ENCODE data around the gene TMC2. TPM values are rescaled to one million over a fixed set of nuclear protein-coding genes. Genes with fewer than 3 reads are reported as not detected.

TMC2 gene
- polyA plus RNA-seq, 2 of the 4 experiments (the other 2 are of a cell fraction), result not detected

DNA sequence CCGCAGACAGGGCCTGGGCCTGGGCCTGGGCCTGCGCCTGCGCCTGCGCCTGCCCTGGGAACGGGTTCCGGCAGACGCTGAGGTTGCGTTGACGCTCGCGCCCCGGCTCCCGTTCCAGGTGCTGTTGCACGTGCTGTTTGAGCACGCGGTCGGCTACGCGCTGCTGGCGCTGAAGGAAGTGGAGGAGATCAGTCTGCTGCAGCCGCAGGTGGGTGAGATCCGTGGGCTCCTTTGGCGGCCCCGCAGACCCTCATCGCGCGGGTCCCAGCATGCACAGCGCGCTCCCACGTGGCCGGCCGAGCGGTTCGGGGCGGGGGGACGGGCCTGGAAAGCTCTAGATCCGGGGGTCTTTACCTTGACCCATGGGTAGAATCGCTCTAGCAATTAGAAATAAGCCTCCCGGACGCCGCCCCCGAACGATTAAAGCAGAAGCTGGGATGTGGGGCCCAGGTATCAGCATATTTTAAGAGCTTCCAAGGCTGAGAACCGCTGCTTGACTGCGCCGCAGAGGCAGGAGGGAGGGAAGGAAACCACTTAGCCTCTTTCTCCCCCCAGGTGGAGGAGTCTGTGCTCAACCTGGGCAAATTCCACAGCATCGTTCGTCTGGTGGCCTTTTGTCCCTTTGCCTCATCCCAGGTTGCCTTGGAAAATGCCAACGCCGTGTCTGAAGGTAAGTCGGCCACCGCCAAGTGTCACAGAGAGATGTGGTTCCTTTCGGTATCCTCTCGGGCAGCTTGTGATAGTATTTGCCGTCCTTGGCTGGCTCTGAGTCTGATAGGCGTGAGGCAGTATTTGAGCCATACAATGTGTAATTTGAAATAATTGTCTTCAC lies 116.6 kb downstream of the TMC2 start (continued):
- TF ChIP-seq BHLHE40 (IDR thresholded peaks at IDR 0.05; ENCODE audit: low read depth, low read length), result no peak
- TF ChIP-seq, protein P1, sequence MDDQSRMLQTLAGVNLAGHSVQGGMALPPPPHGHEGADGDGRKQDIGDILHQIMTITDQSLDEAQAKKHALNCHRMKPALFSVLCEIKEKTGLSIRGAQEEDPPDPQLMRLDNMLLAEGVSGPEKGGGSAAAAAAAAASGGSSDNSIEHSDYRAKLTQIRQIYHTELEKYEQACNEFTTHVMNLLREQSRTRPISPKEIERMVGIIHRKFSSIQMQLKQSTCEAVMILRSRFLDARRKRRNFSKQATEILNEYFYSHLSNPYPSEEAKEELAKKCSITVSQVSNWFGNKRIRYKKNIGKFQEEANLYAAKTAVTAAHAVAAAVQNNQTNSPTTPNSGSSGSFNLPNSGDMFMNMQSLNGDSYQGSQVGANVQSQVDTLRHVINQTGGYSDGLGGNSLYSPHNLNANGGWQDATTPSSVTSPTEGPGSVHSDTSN (IDR thresholded peaks at IDR 0.05), result 0 out of 2 replicates have a peak, but pooled peaks have one; percentile 4
- TF ChIP-seq TP53 (CRISPR knock-in tag; IDR thresholded peaks at IDR 0.05), result peak; percentile 78; the same call in 1 of the 2 replicates
- TF ChIP-seq, protein P2, sequence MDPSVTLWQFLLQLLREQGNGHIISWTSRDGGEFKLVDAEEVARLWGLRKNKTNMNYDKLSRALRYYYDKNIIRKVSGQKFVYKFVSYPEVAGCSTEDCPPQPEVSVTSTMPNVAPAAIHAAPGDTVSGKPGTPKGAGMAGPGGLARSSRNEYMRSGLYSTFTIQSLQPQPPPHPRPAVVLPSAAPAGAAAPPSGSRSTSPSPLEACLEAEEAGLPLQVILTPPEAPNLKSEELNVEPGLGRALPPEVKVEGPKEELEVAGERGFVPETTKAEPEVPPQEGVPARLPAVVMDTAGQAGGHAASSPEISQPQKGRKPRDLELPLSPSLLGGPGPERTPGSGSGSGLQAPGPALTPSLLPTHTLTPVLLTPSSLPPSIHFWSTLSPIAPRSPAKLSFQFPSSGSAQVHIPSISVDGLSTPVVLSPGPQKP (IDR thresholded peaks at IDR 0.05; ENCODE audit: low read depth, low read length), result no peak
- TF ChIP-seq ESRRA (IDR thresholded peaks at IDR 0.05; ENCODE audit: borderline replicate concordance, low read length), result no peak
- no peak for TF ChIP-seq RAD21 (conservative IDR thresholded peaks at IDR 0.05 in 1 of 2, IDR thresholded peaks at IDR 0.05 in 1 of 2)
- TF ChIP-seq GATA3 (IDR thresholded peaks at IDR 0.05; ENCODE audit: borderline replicate concordance), result no peak
- no peak for TF ChIP-seq ZNF302 (CRISPR knock-in tag; IDR thresholded peaks at IDR 0.05)
- no peak for TF ChIP-seq CEBPB (IDR thresholded peaks at IDR 0.05)
- no peak for TF ChIP-seq MAZ (IDR thresholded peaks at IDR 0.05; ENCODE audit: borderline replicate concordance, low read depth, low read length)
- no peak for TF ChIP-seq POLR2A (IDR thresholded peaks at IDR 0.05; ENCODE audit: low read length)
- peak; percentile 63 for TF ChIP-seq HOXB13 (CRISPR knock-in tag; IDR thresholded peaks at IDR 0.05; ENCODE audit: low read depth)
- TF ChIP-seq RCOR1 (IDR thresholded peaks at IDR 0.05; ENCODE audit: low read depth, low read length), result no peak
- TF ChIP-seq CHD2 (IDR thresholded peaks at IDR 0.05; ENCODE audit: low read length, partially characterized antibody), result no peak
- TF ChIP-seq HOXB5 (CRISPR knock-in tag; IDR thresholded peaks at IDR 0.05), result peak; percentile 89; the same call in 1 of the 2 replicates
- TF ChIP-seq FOSL2 (IDR thresholded peaks at IDR 0.05), result no peak
- peak; percentile 10; the same call in 1 of the 2 replicates for TF ChIP-seq FOSL2 (CRISPR knock-in tag; IDR thresholded peaks at IDR 0.05)
- no peak for TF ChIP-seq NFE2L2 (conservative IDR thresholded peaks at IDR 0.05; ENCODE audit: low read length)
- no peak for TF ChIP-seq ZFP36 (IDR thresholded peaks at IDR 0.05; ENCODE audit: borderline replicate concordance, partially characterized antibody)
- no peak for TF ChIP-seq HEYL (CRISPR knock-in tag; IDR thresholded peaks at IDR 0.05)
- TF ChIP-seq TFCP2L1 (CRISPR knock-in tag; IDR thresholded peaks at IDR 0.05), result 0 out of 2 replicates have a peak, but pooled peaks have one; percentile 51
- peak; percentile 88; the same call in 1 of the 2 replicates for TF ChIP-seq RNF2 (IDR thresholded peaks at IDR 0.05; ENCODE audit: borderline replicate concordance, low read depth)
- no peak for TF ChIP-seq FOSB (CRISPR knock-in tag; IDR thresholded peaks at IDR 0.05)
- TF ChIP-seq EP300 (IDR thresholded peaks at IDR 0.05), result no peak
- TF ChIP-seq, protein P3, sequence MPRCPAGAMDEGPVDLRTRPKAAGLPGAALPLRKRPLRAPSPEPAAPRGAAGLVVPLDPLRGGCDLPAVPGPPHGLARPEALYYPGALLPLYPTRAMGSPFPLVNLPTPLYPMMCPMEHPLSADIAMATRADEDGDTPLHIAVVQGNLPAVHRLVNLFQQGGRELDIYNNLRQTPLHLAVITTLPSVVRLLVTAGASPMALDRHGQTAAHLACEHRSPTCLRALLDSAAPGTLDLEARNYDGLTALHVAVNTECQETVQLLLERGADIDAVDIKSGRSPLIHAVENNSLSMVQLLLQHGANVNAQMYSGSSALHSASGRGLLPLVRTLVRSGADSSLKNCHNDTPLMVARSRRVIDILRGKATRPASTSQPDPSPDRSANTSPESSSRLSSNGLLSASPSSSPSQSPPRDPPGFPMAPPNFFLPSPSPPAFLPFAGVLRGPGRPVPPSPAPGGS (IDR thresholded peaks at IDR 0.05), result no peak
- no peak for TF ChIP-seq HDAC2 (IDR thresholded peaks at IDR 0.05)
- TF ChIP-seq, protein P4, sequence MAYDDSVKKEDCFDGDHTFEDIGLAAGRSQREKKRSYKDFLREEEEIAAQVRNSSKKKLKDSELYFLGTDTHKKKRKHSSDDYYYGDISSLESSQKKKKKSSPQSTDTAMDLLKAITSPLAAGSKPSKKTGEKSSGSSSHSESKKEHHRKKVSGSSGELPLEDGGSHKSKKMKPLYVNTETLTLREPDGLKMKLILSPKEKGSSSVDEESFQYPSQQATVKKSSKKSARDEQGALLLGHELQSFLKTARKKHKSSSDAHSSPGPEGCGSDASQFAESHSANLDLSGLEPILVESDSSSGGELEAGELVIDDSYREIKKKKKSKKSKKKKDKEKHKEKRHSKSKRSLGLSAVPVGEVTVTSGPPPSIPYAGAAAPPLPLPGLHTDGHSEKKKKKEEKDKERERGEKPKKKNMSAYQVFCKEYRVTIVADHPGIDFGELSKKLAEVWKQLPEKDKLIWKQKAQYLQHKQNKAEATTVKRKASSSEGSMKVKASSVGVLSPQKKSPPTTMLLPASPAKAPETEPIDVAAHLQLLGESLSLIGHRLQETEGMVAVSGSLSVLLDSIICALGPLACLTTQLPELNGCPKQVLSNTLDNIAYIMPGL (CRISPR knock-in tag; IDR thresholded peaks at IDR 0.05; ENCODE audit: borderline replicate concordance), result no peak
- TF ChIP-seq, protein P5, sequence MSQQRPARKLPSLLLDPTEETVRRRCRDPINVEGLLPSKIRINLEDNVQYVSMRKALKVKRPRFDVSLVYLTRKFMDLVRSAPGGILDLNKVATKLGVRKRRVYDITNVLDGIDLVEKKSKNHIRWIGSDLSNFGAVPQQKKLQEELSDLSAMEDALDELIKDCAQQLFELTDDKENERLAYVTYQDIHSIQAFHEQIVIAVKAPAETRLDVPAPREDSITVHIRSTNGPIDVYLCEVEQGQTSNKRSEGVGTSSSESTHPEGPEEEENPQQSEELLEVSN (IDR thresholded peaks at IDR 0.05; ENCODE audit: borderline replicate concordance, low read depth), result peak; percentile 88
- peak in 1 of 2 experiments; percentile 79; a peak in 4 of 5 replicates for TF ChIP-seq JUN (IDR thresholded peaks at IDR 0.05)
- TF ChIP-seq MYC (IDR thresholded peaks at IDR 0.05; ENCODE audit: borderline replicate concordance, low read length), result peak; percentile 80
